ENCODE data around the gene CGB2. TPM values are rescaled to one million over a fixed set of nuclear protein-coding genes. Genes with fewer than 3 reads are reported as not detected.

Gene CGB2
- total and polyA plus RNA-seq, 4 donors: 0.58 TPM; not detected in 3

GRCh38 chr19:48987323-48987722 is 44.4 kb upstream of the CGB2 start:
- no peak for TF ChIP-seq CTCF (IDR thresholded peaks at IDR 0.05; ENCODE audit: control extremely low read depth, extremely low read depth)
- WGBS, 2 donors: 88 to 92% methylated on average over 7 of the region's 7 CpGs
- ATAC-seq (ENCODE audit: insufficient read depth, low FRiP score): no peak

GRCh38 chr19:48988286-48988685 is 43.4 kb upstream of the CGB2 start:
- no peaks in the 10 kb centered on the region for H3K27me3 ChIP-seq (ENCODE audit: control insufficient read depth in 3 of 3, insufficient read depth in 3 of 3, low read length in 2 of 3)
- H3K36me3 ChIP-seq (ENCODE audit: control insufficient read depth in 4 of 4, insufficient read depth in 4 of 4, low read length in 4 of 4): peaks cover 12 to 40% (median 26%) of the 10 kb centered on the region in 4 donors
- TF ChIP-seq CTCF (IDR thresholded peaks at IDR 0.05; ENCODE audit: control extremely low read depth, extremely low read depth): no peak
- no peak overlapping the region for H3K27ac ChIP-seq (ENCODE audit: low read depth in 1 of 2, low read length in 1 of 2)
- 90 to 96% methylated on average over 7 of the region's 7 CpGs for WGBS, 2 donors
- DNase-seq (no peak), ATAC-seq (ENCODE audit: insufficient read depth, low FRiP score) (no peak)
- H3K4me1 ChIP-seq (ENCODE audit: control insufficient read depth in 5 of 5, insufficient read depth in 5 of 5, low read length in 5 of 5): peaks cover 0 to 11% (median 9%) of the 10 kb centered on the region in 5 donors
- H3K4me3 ChIP-seq: no peak overlapping the region
- no peaks in the 10 kb centered on the region for H3K9me3 ChIP-seq (ENCODE audit: control insufficient read depth in 4 of 4, insufficient read depth in 3 of 4, low read length in 3 of 4)
- H3K9ac ChIP-seq (ENCODE audit: insufficient read depth in 1 of 2, low read length in 2 of 2): no peak overlapping the region

More at GRCh38 chr19:48987323-48987722, 44.4 kb upstream of the CGB2 start:
- peaks cover 19 to 43% (median 26%) of the 10 kb centered on the region in 4 donors for H3K36me3 ChIP-seq (ENCODE audit: control insufficient read depth in 4 of 4, insufficient read depth in 4 of 4, low read length in 4 of 4)
- no peaks in the 10 kb centered on the region for H3K27me3 ChIP-seq (ENCODE audit: control insufficient read depth in 3 of 3, insufficient read depth in 3 of 3, low read length in 2 of 3)
- no peak overlapping the region for H3K9ac ChIP-seq (ENCODE audit: insufficient read depth in 1 of 2, low read length in 2 of 2)
- no peak for DNase-seq
- H3K4me3 ChIP-seq: no peak overlapping the region
- H3K9me3 ChIP-seq (ENCODE audit: control insufficient read depth in 4 of 4, insufficient read depth in 3 of 4, low read length in 3 of 4): no peaks in the 10 kb centered on the region
- H3K27ac ChIP-seq (ENCODE audit: low read depth in 1 of 2, low read length in 1 of 2): no peak overlapping the region
- peaks cover 0 to 11% (median 9%) of the 10 kb centered on the region in 5 donors for H3K4me1 ChIP-seq (ENCODE audit: control insufficient read depth in 5 of 5, insufficient read depth in 5 of 5, low read length in 5 of 5)

- WGBS, 2 donors: 90 to 95% methylated on average over 9 of the region's 9 CpGs
- Histone ChIP-seq H3K36me3 (ENCODE audit: control insufficient read depth in 4 of 4, insufficient read depth in 4 of 4, low read length in 4 of 4) (peaks cover 7 to 37% (median 24%) of the 10 kb centered on the region in 4 donors), H3K27ac (ENCODE audit: low read depth in 1 of 2, low read length in 1 of 2) (no peak overlapping the region), H3K4me1 (ENCODE audit: control insufficient read depth in 5 of 5, insufficient read depth in 5 of 5, low read length in 5 of 5) (peaks cover 0 to 11% (median 9%) of the 10 kb centered on the region in 5 donors), H3K9me3 (ENCODE audit: control insufficient read depth in 4 of 4, insufficient read depth in 3 of 4, low read length in 3 of 4) (no peaks in the 10 kb centered on the region), H3K27me3 (ENCODE audit: control insufficient read depth in 3 of 3, insufficient read depth in 3 of 3, low read length in 2 of 3) (no peaks in the 10 kb centered on the region), H3K4me3 (no peak overlapping the region), H3K9ac (ENCODE audit: insufficient read depth in 1 of 2, low read length in 2 of 2) (no peak overlapping the region)
- no peak for TF ChIP-seq CTCF (IDR thresholded peaks at IDR 0.05; ENCODE audit: control extremely low read depth, extremely low read depth)
- ATAC-seq (ENCODE audit: insufficient read depth, low FRiP score) (no peak), DNase-seq (no peak)
Observed at GRCh38 chr19:48988860-48989259, 42.8 kb upstream of the CGB2 start.

Measured in lung (tissue), 12 donors.